Activated CD8-positive, alpha-beta memory T cell treated with anti-CD3 and anti-CD28 coated beads for 24 hours (primary cell): ENCODE data around the gene ADAMTS2.

ENCODE experiments used
- DNase-seq: peaks from one replicate; pipeline ENCODE4 v3.0.0-alpha.2; 2020

The ADAMTS2 gene

DNA sequence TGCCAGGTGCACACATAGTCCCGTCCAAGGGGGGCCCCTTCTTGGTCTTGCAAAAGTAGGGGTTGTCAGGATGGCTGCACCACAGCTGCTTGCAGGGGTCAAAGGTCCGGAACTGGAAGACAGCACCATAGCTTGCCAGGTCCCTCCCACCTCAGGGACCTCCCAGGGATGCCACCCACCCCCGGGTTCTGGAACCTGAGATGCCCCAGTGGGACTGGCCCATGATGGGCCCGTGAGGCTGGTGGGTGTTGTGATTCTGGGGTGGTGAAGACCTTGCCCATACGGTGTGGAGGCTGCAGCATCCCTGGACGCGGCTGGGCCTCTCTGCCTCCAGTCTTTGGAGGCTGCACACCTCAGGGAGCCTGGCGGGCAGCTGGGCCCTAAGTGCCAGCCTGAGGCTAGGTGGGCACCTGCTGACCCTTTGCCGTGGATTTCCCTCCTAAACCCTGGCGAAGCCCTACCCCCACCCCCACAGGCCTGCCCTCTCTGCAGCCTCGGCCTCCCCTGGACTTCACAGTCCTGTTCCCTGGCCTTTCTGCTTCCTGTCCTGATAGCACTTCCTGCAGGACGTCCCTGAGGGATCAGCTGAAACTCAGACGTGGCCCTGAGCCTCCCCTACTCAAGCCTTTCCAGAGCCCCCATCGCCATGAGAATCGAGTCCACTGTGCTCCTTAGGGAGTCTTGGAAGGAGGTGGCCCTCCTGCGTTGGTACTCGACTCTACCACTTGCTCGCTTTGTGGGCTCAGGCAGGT is 192.9 kb downstream of the ADAMTS2 start:
- no peak for DNase-seq

DNA sequence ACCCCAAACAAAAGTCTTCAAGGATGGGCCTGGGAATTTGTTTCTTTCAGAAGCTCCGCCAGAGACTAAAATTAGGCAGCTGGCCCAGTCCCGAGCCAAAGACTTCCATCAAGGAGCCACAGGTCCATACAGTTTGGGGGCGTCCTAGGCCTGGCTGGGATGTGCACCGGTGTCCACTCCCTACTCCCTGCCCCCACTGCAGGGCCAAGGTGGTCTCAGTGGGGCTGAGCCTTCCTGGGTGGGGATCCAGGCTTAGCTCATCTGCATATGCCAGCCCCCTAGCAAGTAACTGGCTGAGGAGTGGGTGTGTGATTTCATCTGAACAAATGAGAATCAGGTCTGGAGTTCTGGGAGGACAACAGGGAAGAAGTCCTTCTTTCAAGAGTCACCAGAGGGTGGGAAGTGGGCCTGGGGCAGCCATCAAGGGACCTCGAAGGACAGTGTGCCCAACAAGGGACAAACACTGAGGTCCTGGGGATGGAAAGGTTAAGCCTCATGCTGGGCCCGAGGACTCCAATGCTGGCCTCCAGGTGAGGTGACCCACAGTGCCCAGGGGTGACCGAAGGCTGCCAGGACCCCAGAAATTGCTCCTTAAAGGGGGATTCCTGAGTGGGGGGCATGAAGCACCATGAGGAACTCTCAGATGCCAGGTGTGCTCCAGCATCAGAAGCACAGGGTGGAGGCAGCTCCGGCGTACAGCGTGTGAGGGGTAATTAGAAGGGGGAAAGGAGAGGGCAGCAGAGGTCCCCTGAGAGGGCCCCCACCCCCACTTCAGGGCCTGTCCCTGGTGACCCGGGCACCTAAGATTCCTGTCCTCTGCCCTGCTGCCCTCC is 193.8 kb downstream of the ADAMTS2 start:
- DNase-seq: no peak

GRCh38 chr5:179150011-179150410 is 195.2 kb downstream of the ADAMTS2 start:
- no peak for DNase-seq

- no peak for DNase-seq
These were observed 196.0 kb downstream of the ADAMTS2 start for GRCh38 chr5:179149278-179149677.

GRCh38 chr5:179148703-179149170 is 196.5 kb downstream of the ADAMTS2 start:
- no peak for DNase-seq

DNA sequence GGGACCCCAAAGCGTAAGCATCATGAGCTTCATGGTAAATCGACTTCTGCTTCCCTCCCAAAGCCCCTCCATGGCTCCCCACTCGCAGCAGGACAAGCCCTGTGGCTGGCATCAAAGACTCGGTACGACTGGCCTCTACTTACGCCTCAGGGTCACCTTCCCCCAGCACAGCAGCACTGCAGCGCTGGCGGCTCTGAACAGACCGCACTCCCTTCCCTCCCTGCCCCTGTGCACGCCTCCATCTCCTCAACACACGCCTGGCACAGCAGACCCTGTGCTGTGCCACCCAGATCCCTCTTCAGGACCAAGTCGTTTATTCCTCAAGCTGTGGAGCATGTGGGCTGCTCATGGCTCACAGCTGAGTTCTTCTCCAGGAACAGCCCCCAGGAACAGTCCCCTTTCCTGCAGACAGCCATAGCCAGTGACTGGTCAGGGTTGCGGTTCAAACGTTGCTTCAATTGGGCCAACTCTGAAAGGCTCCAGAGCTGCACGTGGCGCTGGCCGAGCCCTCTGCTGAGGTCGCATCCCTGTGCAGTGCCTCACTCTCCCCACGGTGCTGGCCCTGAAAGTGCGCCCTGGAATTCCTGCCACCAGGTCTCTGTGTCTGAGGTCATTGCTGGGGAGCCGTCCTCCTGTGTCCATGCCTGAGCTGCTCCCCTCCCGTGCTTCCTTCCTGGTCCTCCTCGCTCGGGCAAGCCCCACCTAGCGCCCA is 197.1 kb downstream of the ADAMTS2 start:
- no peak for DNase-seq

DNA sequence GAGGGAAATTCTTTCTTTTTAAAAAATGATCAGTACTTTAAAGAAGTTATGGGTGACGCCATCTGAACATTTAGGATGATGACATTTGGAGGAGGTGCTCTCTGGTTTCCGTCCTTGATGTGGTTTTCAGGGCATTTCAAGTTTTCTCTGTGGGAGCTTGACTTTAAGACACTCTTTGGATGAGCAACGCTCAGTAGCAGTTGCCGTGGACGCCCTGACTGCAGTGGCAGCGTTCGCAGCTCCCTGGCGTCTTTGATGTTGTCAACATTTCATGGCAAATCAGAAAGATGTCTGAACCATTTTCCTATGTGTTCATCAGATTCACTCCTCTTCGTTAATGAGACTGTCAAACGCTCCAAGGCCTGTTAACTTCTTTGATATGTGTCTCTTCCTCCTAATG is 199.0 kb downstream of the ADAMTS2 start:
- DNase-seq: peak; percentile 72

DNA sequence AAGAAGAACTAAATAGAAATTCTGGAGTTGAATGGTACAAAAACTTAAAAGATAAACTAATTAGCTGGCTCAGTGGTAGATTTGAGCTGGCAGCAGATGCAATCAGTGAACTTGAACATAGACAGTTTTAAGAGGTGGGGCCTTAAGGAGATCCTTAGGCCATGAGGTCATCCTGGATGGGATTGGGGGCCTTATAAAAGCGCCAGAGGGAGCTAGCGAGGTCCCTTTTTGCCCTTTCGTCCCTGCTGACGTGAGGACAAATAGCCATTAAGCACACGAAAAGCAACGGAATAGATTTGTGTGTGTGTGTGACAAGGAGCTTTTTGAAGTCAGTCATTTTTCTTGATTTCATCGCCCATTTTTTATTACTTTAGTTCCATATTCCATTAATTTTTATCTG is 201.8 kb downstream of the ADAMTS2 start:
- no peak for DNase-seq

GRCh38 chr5:179142434-179143198 is 202.6 kb downstream of the ADAMTS2 start:
- DNase-seq: no peak

DNA sequence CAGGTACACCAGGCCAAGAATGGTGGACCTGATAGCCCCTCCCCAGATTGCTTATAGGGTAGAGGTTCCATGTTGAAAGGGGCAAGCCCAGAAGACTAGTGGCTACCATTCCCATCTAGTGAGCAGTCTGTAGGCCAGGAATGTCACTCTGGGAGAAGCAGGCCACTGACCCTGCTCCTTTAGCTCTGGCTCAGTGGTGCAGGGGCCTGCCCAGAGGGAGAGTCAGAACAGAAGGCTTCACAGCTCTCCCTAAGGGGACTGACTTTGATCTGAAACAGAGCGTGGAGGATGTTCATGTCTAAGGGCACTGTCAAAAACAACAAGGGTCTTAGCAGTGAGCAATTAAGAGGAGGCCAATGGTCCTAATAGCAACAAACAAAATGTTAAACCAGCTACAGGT is 203.4 kb downstream of the ADAMTS2 start:
- no peak for DNase-seq

- no peak for DNase-seq
These were observed 205.0 kb downstream of the ADAMTS2 start for GRCh38 chr5:179140293-179140692.

DNA sequence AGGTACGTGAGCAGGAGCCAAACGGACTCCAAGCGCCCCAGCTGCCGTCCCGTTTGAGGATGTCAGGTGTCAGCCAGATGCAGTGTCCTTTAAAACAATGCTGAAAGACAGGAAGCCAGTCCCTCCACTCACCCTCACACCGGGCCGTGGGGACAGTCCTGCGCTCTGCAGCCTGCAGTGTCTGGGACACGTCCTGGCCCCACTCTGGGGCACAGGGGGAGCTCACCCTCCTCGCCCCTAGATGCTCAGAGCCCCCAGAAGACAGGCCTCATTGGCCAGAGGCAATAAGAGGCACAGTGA is 205.4 kb downstream of the ADAMTS2 start:
- DNase-seq: no peak

- no peak for DNase-seq
These were observed 205.9 kb downstream of the ADAMTS2 start for GRCh38 chr5:179139111-179139935.

- DNase-seq: no peak
These were observed 206.7 kb downstream of the ADAMTS2 start for GRCh38 chr5:179138568-179138925.

DNA sequence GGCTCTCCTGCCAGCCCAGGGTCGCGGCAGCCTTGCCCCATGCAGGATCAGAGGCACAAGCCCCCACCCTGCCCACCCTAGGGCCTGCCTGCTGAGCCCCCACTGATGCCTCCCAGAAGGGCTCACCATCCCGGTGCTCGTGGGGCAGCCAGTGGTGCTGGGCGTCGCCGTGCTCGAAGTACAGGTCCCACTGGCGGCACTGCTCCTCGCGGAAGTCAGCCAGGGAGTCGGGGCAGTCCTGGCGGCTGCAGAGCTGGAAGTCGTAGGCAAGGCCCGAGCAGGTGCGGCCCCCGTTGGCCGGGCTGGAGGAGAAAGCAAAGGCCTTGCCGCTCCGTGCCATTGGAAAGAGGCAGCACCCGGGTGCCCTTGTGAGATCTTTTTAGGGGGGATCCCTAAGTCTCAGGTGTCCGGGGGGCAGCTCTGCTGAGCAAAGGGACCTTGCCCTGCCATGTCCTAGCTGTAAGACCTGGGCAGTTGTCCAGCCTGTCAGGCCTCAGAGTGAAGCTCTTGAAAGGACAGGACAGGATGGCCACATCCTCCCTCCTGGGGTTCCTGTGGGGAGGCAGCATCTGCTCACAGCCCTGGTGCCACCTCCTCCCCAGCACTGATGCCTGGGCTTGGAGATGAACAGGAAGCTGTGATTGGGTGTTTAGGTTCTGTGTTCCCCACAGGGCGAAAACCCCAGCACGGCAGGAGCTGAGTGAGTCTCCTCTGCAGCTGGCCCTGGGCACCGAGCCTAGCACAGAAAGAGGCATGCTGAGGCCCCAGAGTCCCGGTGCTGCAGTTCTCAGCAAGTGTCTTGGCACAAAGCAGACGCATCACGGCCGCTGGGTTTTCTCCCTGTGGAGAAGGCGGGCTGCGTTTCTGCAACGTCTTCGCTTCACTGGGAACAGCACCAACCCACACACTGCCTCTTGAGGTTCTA is 207.4 kb downstream of the ADAMTS2 start:
- DNase-seq: no peak

GRCh38 chr5:179137016-179137642 is 208.1 kb downstream of the ADAMTS2 start:
- DNase-seq: no peak

DNA sequence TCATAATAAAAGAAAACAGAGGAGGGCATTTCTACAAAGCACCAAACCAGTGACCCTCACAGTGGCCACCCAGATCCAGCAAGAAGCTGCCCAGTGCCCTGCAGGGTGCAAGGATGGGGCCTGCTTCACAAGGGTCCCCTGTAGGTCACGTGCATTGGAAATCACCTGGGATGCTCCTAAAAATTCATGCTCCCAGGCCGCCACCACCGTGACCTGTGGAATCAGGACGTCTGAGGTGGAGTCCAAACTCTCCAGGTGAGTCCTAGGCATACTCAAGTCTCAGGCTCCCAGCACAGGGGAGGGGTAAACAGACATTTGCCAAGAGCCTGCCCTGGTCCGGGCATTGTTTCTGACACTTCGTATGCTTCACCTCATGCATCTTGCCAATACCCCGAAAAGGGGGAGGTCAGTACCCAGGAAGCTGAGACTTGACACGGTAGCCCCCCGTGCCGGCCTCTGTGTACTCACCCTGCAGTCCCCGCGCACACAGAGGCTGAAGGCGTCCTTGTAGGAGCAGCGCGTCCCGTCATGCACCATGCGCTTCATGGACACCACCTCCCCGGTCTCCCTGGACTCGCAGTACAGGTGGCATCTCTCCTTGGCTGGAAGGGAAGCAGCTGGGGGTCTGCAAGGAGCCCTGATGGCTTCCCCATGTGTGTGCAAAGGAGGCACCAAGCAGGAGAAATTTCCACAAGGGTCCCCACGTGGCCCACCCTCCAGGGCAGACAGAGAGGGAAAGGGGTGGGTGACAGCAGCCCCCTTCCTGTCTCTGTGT is 209.6 kb downstream of the ADAMTS2 start:
- DNase-seq: no peak

DNA sequence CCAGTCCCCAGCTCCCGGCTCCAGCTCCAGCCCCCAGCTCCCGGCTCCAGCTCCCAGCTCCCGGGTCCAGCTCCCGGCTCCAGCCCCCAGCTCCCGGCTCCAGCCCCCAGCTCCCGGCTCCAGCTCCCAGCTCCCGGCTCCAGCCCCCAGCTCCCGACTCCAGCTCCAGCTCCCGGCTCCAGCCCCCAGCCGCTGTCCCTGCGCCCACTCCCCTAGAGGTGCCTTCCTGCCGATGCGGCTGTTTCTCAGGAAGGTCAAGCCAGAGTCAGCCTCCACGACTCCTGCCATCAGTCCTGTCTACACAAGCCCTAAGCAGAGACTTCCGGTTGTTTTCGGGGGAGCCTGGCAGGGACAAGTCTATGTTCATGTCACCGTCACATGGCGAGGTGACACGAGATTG is 210.3 kb downstream of the ADAMTS2 start:
- DNase-seq: no peak

GRCh38 chr5:179134511-179134910 is 210.8 kb downstream of the ADAMTS2 start:
- no peak for DNase-seq
